ENCODE results near the gene BABAM2. TPM values are rescaled to one million over a fixed set of nuclear protein-coding genes. Genes with fewer than 3 reads are reported as not detected.
A peak's percentile ranks its signal among the peaks of the same experiment; 100 is the strongest.

BABAM2 gene
- total and polyA plus RNA-seq, 11 donors: 22.2 to 75.1 (median 62.5) TPM

DNA sequence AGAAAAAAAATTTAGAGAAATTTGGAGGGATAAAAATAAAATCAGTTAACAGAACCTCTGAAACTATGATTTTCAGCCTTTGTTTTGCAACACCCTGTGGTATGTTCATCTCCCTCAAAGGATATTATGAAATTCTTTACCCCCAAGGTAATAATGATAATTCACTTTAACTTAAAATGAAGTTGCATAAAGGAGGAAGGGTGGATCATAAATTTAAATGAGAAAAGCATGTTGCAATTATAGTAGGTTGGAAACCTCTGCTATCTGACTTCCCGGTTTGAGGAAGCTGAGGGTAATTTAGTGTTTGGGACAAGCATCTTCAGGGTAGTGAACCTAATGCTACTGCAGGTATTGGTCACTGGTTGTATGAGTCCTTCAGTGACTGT is 102.9 kb downstream of the BABAM2 start:
- intact Hi-C loops (cut with DNase I): loop anchor here in 2 of 10 donors (5.0 kb wide), 1 partner anchor 36 kb away; no protein-coding TSS in a partner anchor
- WGBS, 4 donors: 43 to 65% (median 61%) methylated on average over 1 of the region's 1 CpG
- Histone ChIP-seq H3K27ac (peak overlapping the region in 1 of 12 donors; percentile 9), H3K4me3 (no peak overlapping the region), H3K4me1 (peaks cover 0 to 32% (median 19%) of the 10 kb centered on the region in 12 donors), H3K9me3 (no peaks in the 10 kb centered on the region), H3K36me3 (peaks cover 0 to 10% (median 0%) of the 10 kb centered on the region in 9 donors), H3K27me3 (no peaks in the 10 kb centered on the region)
- ATAC-seq (peak in 1 of 4 donors; percentile 21), DNase-seq (no peak)
- no peak for TF ChIP-seq POLR2A (IDR thresholded peaks at IDR 0.05)
- TF ChIP-seq, protein P1, sequence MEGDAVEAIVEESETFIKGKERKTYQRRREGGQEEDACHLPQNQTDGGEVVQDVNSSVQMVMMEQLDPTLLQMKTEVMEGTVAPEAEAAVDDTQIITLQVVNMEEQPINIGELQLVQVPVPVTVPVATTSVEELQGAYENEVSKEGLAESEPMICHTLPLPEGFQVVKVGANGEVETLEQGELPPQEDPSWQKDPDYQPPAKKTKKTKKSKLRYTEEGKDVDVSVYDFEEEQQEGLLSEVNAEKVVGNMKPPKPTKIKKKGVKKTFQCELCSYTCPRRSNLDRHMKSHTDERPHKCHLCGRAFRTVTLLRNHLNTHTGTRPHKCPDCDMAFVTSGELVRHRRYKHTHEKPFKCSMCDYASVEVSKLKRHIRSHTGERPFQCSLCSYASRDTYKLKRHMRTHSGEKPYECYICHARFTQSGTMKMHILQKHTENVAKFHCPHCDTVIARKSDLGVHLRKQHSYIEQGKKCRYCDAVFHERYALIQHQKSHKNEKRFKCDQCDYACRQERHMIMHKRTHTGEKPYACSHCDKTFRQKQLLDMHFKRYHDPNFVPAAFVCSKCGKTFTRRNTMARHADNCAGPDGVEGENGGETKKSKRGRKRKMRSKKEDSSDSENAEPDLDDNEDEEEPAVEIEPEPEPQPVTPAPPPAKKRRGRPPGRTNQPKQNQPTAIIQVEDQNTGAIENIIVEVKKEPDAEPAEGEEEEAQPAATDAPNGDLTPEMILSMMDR (IDR thresholded peaks at IDR 0.05): no peak

DNA sequence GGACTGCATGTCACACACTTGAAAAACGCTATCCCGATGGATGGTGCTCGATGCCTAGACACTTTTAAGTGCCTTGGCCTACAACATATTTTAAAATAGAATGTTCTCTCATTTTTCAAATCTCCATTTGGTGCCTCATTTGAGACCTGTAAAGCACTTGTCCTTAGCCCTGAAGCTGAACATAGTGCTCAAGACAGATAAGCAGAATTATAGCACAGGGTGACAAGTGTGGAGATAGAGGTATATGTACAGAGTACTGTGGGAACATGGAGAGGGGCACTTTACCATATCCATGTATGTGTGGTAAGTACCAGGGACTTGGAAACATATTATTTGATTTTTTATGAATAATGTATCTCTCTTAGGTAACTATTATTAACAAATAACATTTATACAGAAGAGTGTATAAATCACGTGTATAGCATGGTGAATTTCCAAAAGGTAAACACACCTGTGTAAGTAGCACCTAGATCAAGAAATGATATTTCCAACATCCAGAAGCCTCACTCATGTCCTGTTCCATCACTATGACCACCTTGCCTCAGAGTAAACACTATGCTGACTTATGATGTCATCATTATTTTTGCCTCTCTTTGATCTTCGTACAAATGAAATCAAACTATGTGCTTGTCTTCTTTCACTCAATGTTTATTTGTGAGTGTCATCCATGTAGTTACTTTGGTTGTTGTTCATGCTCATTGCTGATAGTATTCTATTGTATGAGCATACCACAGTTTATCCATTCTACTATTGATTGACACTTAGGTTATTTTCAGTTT is 103.6 kb downstream of the BABAM2 start:
- Histone ChIP-seq H3K36me3 (peaks cover 0 to 10% (median 0%) of the 10 kb centered on the region in 9 donors), H3K9me3 (no peaks in the 10 kb centered on the region), H3K4me3 (no peak overlapping the region), H3K27me3 (no peaks in the 10 kb centered on the region), H3K4me1 (peaks cover 0 to 29% (median 18%) of the 10 kb centered on the region in 12 donors), H3K27ac (no peak overlapping the region)
- intact Hi-C loops (cut with DNase I): loop anchor here in 2 of 10 donors (5.0 kb wide), 1 partner anchor 37 kb away; no protein-coding TSS in a partner anchor
- TF ChIP-seq, protein P1 (IDR thresholded peaks at IDR 0.05): no peak
- no peak for TF ChIP-seq POLR2A (IDR thresholded peaks at IDR 0.05)
- ATAC-seq: peak; percentile 25 to 51 (median 33)
- WGBS, 4 donors: 70 to 74% (median 73%) methylated on average over 5 of the region's 5 CpGs
- DNase-seq: no peak

DNA sequence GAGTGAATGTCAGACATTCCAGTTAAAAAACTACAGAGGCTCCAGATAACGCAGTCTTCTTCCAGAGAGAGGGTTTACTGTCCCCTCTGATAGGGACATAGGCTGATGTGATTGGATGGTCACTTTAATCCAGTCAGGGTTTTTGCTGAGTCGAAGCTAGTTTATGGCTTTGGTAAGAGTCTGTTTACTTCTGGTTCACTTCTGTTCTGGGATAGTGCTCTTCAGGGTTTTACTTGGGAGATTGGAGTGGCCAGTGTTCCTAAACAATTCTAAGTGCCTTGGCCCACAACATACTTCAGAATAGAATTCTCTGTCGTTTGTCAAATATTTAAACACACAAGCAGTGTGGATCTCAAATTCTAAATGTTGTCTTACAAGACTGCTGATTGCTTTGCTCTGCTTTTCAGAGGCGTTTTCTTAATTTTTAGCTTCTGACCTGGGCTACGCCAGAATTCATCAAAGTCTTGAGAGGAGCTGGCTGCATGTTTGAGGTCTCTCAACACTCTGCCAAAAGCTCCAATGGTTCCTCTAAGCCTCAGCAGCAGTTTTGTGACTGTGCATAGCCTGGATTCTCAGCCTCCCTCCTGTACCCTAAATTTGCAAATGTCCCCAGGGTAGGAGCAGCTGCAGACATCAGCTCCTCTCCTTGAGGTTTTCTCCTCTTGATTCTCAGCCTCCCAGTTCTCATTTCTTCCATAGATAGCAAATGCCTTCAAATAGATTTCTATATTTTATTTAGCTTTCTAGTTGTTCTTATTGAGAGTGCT is 105.8 kb downstream of the BABAM2 start:
- H3K9me3 ChIP-seq: peaks cover 0 to 6% (median 0%) of the 10 kb centered on the region in 12 donors
- WGBS, 4 donors: 91 to 94% (median 93%) methylated on average over 5 of the region's 5 CpGs
- intact Hi-C loops (cut with DNase I): no loop called here
- H3K4me3 ChIP-seq: no peak overlapping the region
- peaks cover 0 to 10% (median 0%) of the 10 kb centered on the region in 9 donors for H3K36me3 ChIP-seq
- DNase-seq (no peak), ATAC-seq (no peak)
- H3K27ac ChIP-seq: no peak overlapping the region
- peaks cover 0 to 21% (median 10%) of the 10 kb centered on the region in 12 donors for H3K4me1 ChIP-seq
- TF ChIP-seq POLR2A (IDR thresholded peaks at IDR 0.05): no peak
- TF ChIP-seq, protein P1 (IDR thresholded peaks at IDR 0.05): no peak
- no peaks in the 10 kb centered on the region for H3K27me3 ChIP-seq

DNA sequence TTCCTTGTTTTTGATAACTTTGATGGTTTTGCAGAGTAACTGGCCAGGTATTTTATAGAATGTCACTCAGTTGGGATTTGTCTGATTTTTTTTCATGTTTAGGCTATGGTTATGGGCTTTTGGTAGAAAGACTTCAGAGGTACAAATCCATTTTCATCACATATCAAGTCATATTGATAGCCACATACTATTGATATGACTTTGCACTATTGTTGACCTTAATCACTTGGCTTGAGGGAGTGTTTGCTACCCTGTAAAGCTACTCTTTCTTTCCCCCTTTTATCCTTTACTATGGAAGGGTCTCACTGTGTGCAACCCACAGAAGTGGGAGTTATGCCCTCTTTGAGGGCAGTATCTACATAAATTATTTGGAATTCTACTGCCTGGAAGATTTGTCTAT is 109.8 kb downstream of the BABAM2 start:
- Histone ChIP-seq H3K27ac (no peak overlapping the region), H3K36me3 (peaks cover 0 to 8% (median 0%) of the 10 kb centered on the region in 9 donors), H3K27me3 (no peaks in the 10 kb centered on the region), H3K9me3 (peaks cover 0 to 6% (median 0%) of the 10 kb centered on the region in 12 donors), H3K4me3 (no peak overlapping the region), H3K4me1 (peaks cover 0 to 13% (median 2%) of the 10 kb centered on the region in 12 donors)
- no peak for ATAC-seq
- intact Hi-C loops (cut with DNase I): no loop called here
- no peak for DNase-seq
- TF ChIP-seq POLR2A (IDR thresholded peaks at IDR 0.05): no peak
- TF ChIP-seq, protein P1 (IDR thresholded peaks at IDR 0.05): no peak

Data from heart left ventricle (tissue), 16 donors.